Neural progenitor cell (in vitro differentiated cells): ENCODE measurements around the gene USP31. TPM values are rescaled to one million over a fixed set of nuclear protein-coding genes. Genes with fewer than 3 reads are reported as not detected.

Experiments used
- DNase-seq: peaks from one replicate; pipeline ENCODE4 v3.0.0-alpha.2; 2016; ENCODE audit warnings: low spot score
- H2AFZ ChIP-seq: fragments of 200-600 bp; sonication (generic); replicated peaks from 2 replicates; pipeline ENCODE4 v1.6.1; 2016; ENCODE audit warnings: antibody characterized with exemption
- H3F3A ChIP-seq: fragments of 200-600 bp; sonication (generic); 2 replicates; pipeline ENCODE4 v1.6.1; 2016; ENCODE audit warnings: antibody characterized with exemption, low read depth
- H3K27ac ChIP-seq: fragments of 200-600 bp; sonication (generic); 2 replicates; pipeline ENCODE4 v1.5.1; 2016; ENCODE audit warnings: mild to moderate bottlenecking
- H3K27me3 ChIP-seq: fragments of 200-600 bp; sonication (generic); 2 replicates; pipeline ENCODE4 v1.6.1; 2016; ENCODE audit warnings: mild to moderate bottlenecking, moderate library complexity
- H3K36me3 ChIP-seq: fragments of 200-600 bp; sonication (generic); 2 replicates; pipeline ENCODE4 v1.5.1; 2016
- H3K4me1 ChIP-seq: fragments of 200-600 bp; sonication (generic); 2 replicates; pipeline ENCODE4 v1.6.1; 2016; ENCODE audit warnings: mixed run types
- H3K4me2 ChIP-seq: fragments of 200-600 bp; sonication (generic); 2 replicates; pipeline ENCODE4 v1.6.1; 2016
- H3K4me3 ChIP-seq: fragments of 200-600 bp; sonication (generic); 2 replicates; pipeline ENCODE4 v1.5.1; 2016
- H3K79me2 ChIP-seq: fragments of 200-600 bp; sonication (generic); 2 replicates; pipeline ENCODE4 v1.6.1; 2016; ENCODE audit warnings: low read depth
- H3K9ac ChIP-seq: fragments of 200-600 bp; sonication (generic); 2 replicates; pipeline ENCODE4 v1.6.1; 2016
- H3K9me3 ChIP-seq: fragments of 200-600 bp; sonication (generic); 2 replicates; pipeline ENCODE4 v1.5.1; 2016; ENCODE audit warnings: low read depth
- H4K20me1 ChIP-seq: fragments of 200-600 bp; sonication (generic); 2 replicates; pipeline ENCODE4 v1.6.1; 2016; ENCODE audit warnings: low read depth
- H3K27ac Mint-ChIP-seq: 3 replicates; pipeline ENCODE4 v1.8.0; 2021; ENCODE audit warnings: mixed read lengths
- H3K27me3 Mint-ChIP-seq: 2 replicates; pipeline ENCODE4 v1.8.0; 2022; ENCODE audit warnings: low read depth, mild to moderate bottlenecking, inconsistent platforms, moderate library complexity, mixed read lengths; ENCODE audit not compliant: insufficient read depth
- H3K36me3 Mint-ChIP-seq: 3 replicates; pipeline ENCODE4 v1.8.0; 2021; ENCODE audit warnings: mixed read lengths
- H3K4me1 Mint-ChIP-seq: 3 replicates; pipeline ENCODE4 v1.8.0; 2021; ENCODE audit warnings: mixed read lengths
- H3K4me3 Mint-ChIP-seq: 3 replicates; pipeline ENCODE4 v1.8.0; 2021; ENCODE audit warnings: mild to moderate bottlenecking, moderate library complexity, mixed read lengths
- H3K9me3 Mint-ChIP-seq: 3 replicates; pipeline ENCODE4 v1.8.0; 2020; ENCODE audit warnings: mixed read lengths
- EZH2 ChIP-seq: fragments of 200-600 bp; sonication (generic); IDR thresholded peaks from 2 replicates; pipeline ENCODE4 v1.6.1; 2017; ENCODE audit warnings: antibody characterized with exemption, mild to moderate bottlenecking, moderate library complexity
- EZH2phosphoT487 ChIP-seq: fragments of 200-600 bp; sonication (generic); IDR thresholded peaks from 2 replicates; pipeline ENCODE4 v1.6.1; 2017; ENCODE audit warnings: antibody characterized with exemption
- total RNA-seq: library from RNA; depleted of rRNA; stranded (reverse); fragments of >200 nt; gene quantifications from 2 replicates; pipeline ENCODE4 v1.2.3, GENCODE V29; 2015; ENCODE audit warnings: low replicate concordance
- TF ChIP-seq, protein P1 (sequence below): fragments of 200-600 bp; sonication (generic); IDR thresholded peaks from 2 replicates; pipeline ENCODE4 v1.5.1; 2017; ENCODE audit warnings: antibody characterized with exemption, mild to moderate bottlenecking

Gene USP31
- total RNA-seq, 1 donor from 2014 or later: 9.0 TPM

DNA sequence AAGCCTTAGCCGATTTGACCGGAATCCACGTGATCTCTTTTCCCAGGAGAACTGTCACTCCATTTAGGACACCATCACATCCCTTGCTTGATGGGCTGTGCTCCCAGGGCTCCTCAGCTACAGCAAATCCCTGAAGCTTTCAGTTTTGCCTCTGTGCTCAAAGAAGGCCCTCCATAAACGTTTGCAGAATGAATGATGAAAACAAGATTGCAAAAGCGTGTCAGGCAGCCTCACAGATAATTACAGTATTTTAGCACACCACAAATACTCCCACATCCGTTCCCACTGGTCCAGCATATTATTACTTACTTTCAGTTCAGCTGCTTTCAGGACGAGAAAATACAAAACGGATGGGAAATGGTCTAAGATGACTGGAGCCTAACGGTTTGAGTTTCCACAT lies 84.6 kb downstream of the USP31 start:
- Histone ChIP-seq H3K4me3 (no peak overlapping the region), H3K4me1 (peaks cover under 1% of the 10 kb centered on the region), H3K9me3 (no peaks in the 10 kb centered on the region), H3K27me3 (no peaks in the 10 kb centered on the region), H3K4me2 (no peak overlapping the region), H3K79me2 (no peaks in the 10 kb centered on the region), H3K9ac (no peak overlapping the region), H3F3A (no peaks in the 10 kb centered on the region), H3K27ac (no peak overlapping the region), H3K36me3 (no peaks in the 10 kb centered on the region), H2AFZ (no peak overlapping the region), H4K20me1 (no peaks in the 10 kb centered on the region)
- no peak for DNase-seq
- Mint-ChIP-seq H3K36me3 (peaks cover 24% of the 10 kb centered on the region), H3K4me3 (no peak overlapping the region), H3K27me3 (peaks cover 3% of the 10 kb centered on the region), H3K27ac (no peak overlapping the region), H3K9me3 (no peaks in the 10 kb centered on the region), H3K4me1 (peaks cover 2% of the 10 kb centered on the region)
- TF ChIP-seq EZH2 (no peak), EZH2phosphoT487 (no peak)
- TF ChIP-seq, protein P1, sequence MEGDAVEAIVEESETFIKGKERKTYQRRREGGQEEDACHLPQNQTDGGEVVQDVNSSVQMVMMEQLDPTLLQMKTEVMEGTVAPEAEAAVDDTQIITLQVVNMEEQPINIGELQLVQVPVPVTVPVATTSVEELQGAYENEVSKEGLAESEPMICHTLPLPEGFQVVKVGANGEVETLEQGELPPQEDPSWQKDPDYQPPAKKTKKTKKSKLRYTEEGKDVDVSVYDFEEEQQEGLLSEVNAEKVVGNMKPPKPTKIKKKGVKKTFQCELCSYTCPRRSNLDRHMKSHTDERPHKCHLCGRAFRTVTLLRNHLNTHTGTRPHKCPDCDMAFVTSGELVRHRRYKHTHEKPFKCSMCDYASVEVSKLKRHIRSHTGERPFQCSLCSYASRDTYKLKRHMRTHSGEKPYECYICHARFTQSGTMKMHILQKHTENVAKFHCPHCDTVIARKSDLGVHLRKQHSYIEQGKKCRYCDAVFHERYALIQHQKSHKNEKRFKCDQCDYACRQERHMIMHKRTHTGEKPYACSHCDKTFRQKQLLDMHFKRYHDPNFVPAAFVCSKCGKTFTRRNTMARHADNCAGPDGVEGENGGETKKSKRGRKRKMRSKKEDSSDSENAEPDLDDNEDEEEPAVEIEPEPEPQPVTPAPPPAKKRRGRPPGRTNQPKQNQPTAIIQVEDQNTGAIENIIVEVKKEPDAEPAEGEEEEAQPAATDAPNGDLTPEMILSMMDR: no peak

GRCh38 chr16:23062524-23062923 lies 86.7 kb downstream of the USP31 start:
- H3K36me3 Mint-ChIP-seq: peaks cover 10% of the 10 kb centered on the region
- no peak overlapping the region for H3K27ac Mint-ChIP-seq
- Histone ChIP-seq H3K27ac (no peak overlapping the region), H3K36me3 (no peaks in the 10 kb centered on the region), H3K27me3 (no peaks in the 10 kb centered on the region), H3K9ac (no peak overlapping the region), H2AFZ (no peak overlapping the region), H3K4me1 (peaks cover 8% of the 10 kb centered on the region), H3K79me2 (no peaks in the 10 kb centered on the region), H3K9me3 (no peaks in the 10 kb centered on the region), H3K4me2 (no peak overlapping the region), H4K20me1 (no peaks in the 10 kb centered on the region), H3K4me3 (no peak overlapping the region), H3F3A (no peaks in the 10 kb centered on the region)
- no peaks in the 10 kb centered on the region for H3K9me3 Mint-ChIP-seq
- peaks cover 4% of the 10 kb centered on the region for H3K4me1 Mint-ChIP-seq
- peaks cover 2% of the 10 kb centered on the region for H3K27me3 Mint-ChIP-seq
- DNase-seq: no peak
- TF ChIP-seq EZH2phosphoT487: no peak
- TF ChIP-seq, protein P1: no peak
- TF ChIP-seq EZH2: no peak
- H3K4me3 Mint-ChIP-seq: no peak overlapping the region

GRCh38 chr16:23061669-23062068 lies 87.6 kb downstream of the USP31 start:
- no peak for DNase-seq
- H3F3A ChIP-seq: no peaks in the 10 kb centered on the region
- no peak overlapping the region for H3K4me3 ChIP-seq
- no peak overlapping the region for H3K4me3 Mint-ChIP-seq
- H3K9me3 Mint-ChIP-seq: no peaks in the 10 kb centered on the region
- H3K9me3 ChIP-seq: no peaks in the 10 kb centered on the region
- H3K27ac ChIP-seq: no peak overlapping the region
- peaks cover 3% of the 10 kb centered on the region for H3K36me3 Mint-ChIP-seq
- H3K36me3 ChIP-seq: no peaks in the 10 kb centered on the region
- no peak overlapping the region for H3K9ac ChIP-seq
- H3K4me2 ChIP-seq: no peak overlapping the region
- H3K4me1 Mint-ChIP-seq: peaks cover 4% of the 10 kb centered on the region
- peaks cover 8% of the 10 kb centered on the region for H3K4me1 ChIP-seq
- H3K27me3 Mint-ChIP-seq: peaks cover 2% of the 10 kb centered on the region
- no peak overlapping the region for H2AFZ ChIP-seq
- no peaks in the 10 kb centered on the region for H3K27me3 ChIP-seq
- H3K79me2 ChIP-seq: no peaks in the 10 kb centered on the region
- no peaks in the 10 kb centered on the region for H4K20me1 ChIP-seq
- TF ChIP-seq EZH2 (no peak), EZH2phosphoT487 (no peak)
- TF ChIP-seq, protein P1: no peak
- H3K27ac Mint-ChIP-seq: no peak overlapping the region
